BJ (cell line): ENCODE measurements around the gene SNX3. TPM values are rescaled to one million over a fixed set of nuclear protein-coding genes. Genes with fewer than 3 reads are reported as not detected.

ENCODE experiments used
- CTCF ChIA-PET: fragments of 350-600 bp; formaldehyde crosslinking; extraction: SDS; loops from one replicate; lab custom pipeline; 2021; ENCODE audit warnings: antibody characterized with exemption, inconsistent platforms; lab: Yijun Ruan, JAX
- POLR2A ChIA-PET: fragments of 300-600 bp; sonication (Branson Sonifier 250); formaldehyde crosslinking; extraction: SDS; loops from one replicate; lab custom pipeline; 2021; ENCODE audit warnings: antibody characterized with exemption; lab: Charles Lee
- DNase-seq: peaks from one replicate; pipeline ENCODE4 v3.0.0-alpha.2; 2011; ENCODE audit warnings: low read depth
- H3K27me3 ChIP-seq: 2 replicates; pipeline ENCODE4 v1.6.0; 2011; ENCODE audit warnings: low read length; ENCODE audit not compliant: control insufficient read depth, insufficient read depth
- H3K36me3 ChIP-seq: 2 replicates; pipeline ENCODE4 v1.5.1; 2011; ENCODE audit warnings: low read length; ENCODE audit not compliant: control insufficient read depth, insufficient read depth
- H3K4me3 ChIP-seq: 2 replicates; pipeline ENCODE4 v1.5.1; 2011; ENCODE audit warnings: low read depth, mild to moderate bottlenecking, control low read depth, low read length
- CTCF ChIP-seq: IDR thresholded peaks from 2 replicates; pipeline ENCODE4 v1.5.1; 2011; ENCODE audit warnings: low read depth, mild to moderate bottlenecking, control low read depth, inconsistent platforms, low read length, moderate library complexity; ENCODE audit not compliant: insufficient read depth
- polyA plus RNA-seq: library from polyadenylated mRNA; depleted of rRNA; stranded (reverse); fragments of >200 nt; gene quantifications from 2 replicates; pipeline ENCODE4 v1.2.3, GENCODE V29; 2011

The SNX3 gene
- polyA plus RNA-seq, 1 experiment, result 113 TPM

GRCh38 chr6:108228416-108228815 is 32.4 kb downstream of the SNX3 start:
- no peak overlapping the region for H3K4me3 ChIP-seq
- H3K27me3 ChIP-seq, result no peaks in the 10 kb centered on the region
- TF ChIP-seq CTCF, result no peak
- no peaks in the 10 kb centered on the region for H3K36me3 ChIP-seq
- POLR2A ChIA-PET, result no interaction called here
- DNase-seq, result no peak
- CTCF ChIA-PET, result no interaction called here

GRCh38 chr6:108227290-108227689 is 33.5 kb downstream of the SNX3 start:
- POLR2A ChIA-PET, result no interaction called here
- DNase-seq, result no peak
- Histone ChIP-seq H3K27me3 (no peaks in the 10 kb centered on the region), H3K4me3 (no peak overlapping the region), H3K36me3 (no peaks in the 10 kb centered on the region)
- CTCF ChIA-PET, result interaction anchor here (1.2 kb wide), 1 partner anchor 10 kb away, joined by 3 read pairs; no protein-coding TSS in a partner anchor
- TF ChIP-seq CTCF, result no peak

GRCh38 chr6:108222504-108222903 is 38.3 kb downstream of the SNX3 start:
- ChIA-PET POLR2A (no interaction called here), CTCF (no interaction called here)
- DNase-seq, result no peak
- no peak for TF ChIP-seq CTCF
- Histone ChIP-seq H3K4me3 (no peak overlapping the region), H3K36me3 (no peaks in the 10 kb centered on the region), H3K27me3 (no peaks in the 10 kb centered on the region)

- POLR2A ChIA-PET, result no interaction called here
- no peak for TF ChIP-seq CTCF
- Histone ChIP-seq H3K27me3 (no peaks in the 10 kb centered on the region), H3K4me3 (no peak overlapping the region), H3K36me3 (no peaks in the 10 kb centered on the region)
- no peak for DNase-seq
- CTCF ChIA-PET, result no interaction called here
Measured at GRCh38 chr6:108222064-108222463, 38.8 kb downstream of the SNX3 start.

- ChIA-PET CTCF (interaction anchor here (1.4 kb wide), 1 partner anchor 13 kb away, joined by 3 read pairs; no protein-coding TSS in a partner anchor), POLR2A (interaction anchor here (0.7 kb wide), 1 partner anchor 42 kb away, joined by 5 read pairs; no protein-coding TSS in a partner anchor)
- TF ChIP-seq CTCF, result no peak
- no peak overlapping the region for H3K4me3 ChIP-seq
- no peaks in the 10 kb centered on the region for H3K27me3 ChIP-seq
- H3K36me3 ChIP-seq, result peaks cover 3% of the 10 kb centered on the region; the same call in 1 of the 2 replicates
- DNase-seq, result no peak
Measured at GRCh38 chr6:108211671-108212070, 49.2 kb downstream of the SNX3 start.
